ENCODE measurements around the gene IRAK4. TPM values are rescaled to one million over a fixed set of nuclear protein-coding genes. Genes with fewer than 3 reads are reported as not detected.
A peak's percentile ranks its signal among the peaks of the same experiment; 100 is the strongest.

IRAK4 gene
- total RNA-seq, 1 donor from 2014 or later = 7.5 TPM

DNA sequence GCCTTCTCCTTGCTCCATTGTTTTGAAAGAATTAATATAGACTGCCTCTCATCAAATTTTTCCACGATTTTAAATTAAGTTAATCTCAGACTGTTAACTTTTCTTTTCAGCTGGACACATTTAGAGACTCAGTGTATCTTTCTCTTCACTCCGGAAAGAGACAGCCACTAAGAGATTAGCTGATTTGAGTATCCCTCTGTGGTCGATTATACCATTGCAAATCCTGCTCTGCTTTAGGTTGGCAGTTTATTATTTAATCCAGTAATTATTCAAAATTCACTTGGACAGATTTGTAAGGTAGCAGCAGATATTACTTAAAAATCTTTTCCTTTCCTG, 48.0 kb downstream of the IRAK4 start:
- peaks cover 3% of the 10 kb centered on the region for H3K36me3 Mint-ChIP-seq (ENCODE audit: low read depth)
- TF ChIP-seq, protein P1, sequence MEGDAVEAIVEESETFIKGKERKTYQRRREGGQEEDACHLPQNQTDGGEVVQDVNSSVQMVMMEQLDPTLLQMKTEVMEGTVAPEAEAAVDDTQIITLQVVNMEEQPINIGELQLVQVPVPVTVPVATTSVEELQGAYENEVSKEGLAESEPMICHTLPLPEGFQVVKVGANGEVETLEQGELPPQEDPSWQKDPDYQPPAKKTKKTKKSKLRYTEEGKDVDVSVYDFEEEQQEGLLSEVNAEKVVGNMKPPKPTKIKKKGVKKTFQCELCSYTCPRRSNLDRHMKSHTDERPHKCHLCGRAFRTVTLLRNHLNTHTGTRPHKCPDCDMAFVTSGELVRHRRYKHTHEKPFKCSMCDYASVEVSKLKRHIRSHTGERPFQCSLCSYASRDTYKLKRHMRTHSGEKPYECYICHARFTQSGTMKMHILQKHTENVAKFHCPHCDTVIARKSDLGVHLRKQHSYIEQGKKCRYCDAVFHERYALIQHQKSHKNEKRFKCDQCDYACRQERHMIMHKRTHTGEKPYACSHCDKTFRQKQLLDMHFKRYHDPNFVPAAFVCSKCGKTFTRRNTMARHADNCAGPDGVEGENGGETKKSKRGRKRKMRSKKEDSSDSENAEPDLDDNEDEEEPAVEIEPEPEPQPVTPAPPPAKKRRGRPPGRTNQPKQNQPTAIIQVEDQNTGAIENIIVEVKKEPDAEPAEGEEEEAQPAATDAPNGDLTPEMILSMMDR (IDR thresholded peaks at IDR 0.05) = no peak
- peak overlapping the region; percentile 100 for H3K27ac Mint-ChIP-seq (ENCODE audit: unreplicated experiment)
- peaks cover 26% of the 10 kb centered on the region for H3K4me1 Mint-ChIP-seq (ENCODE audit: low read depth)
- no peak for DNase-seq (ENCODE audit: low spot score)
- H3K27me3 Mint-ChIP-seq (ENCODE audit: low read depth) = no peaks in the 10 kb centered on the region
- H3K9me3 Mint-ChIP-seq (ENCODE audit: low read depth) = no peaks in the 10 kb centered on the region
- peak overlapping the region; percentile 99 for H3K4me3 Mint-ChIP-seq (ENCODE audit: unreplicated experiment)

DNA sequence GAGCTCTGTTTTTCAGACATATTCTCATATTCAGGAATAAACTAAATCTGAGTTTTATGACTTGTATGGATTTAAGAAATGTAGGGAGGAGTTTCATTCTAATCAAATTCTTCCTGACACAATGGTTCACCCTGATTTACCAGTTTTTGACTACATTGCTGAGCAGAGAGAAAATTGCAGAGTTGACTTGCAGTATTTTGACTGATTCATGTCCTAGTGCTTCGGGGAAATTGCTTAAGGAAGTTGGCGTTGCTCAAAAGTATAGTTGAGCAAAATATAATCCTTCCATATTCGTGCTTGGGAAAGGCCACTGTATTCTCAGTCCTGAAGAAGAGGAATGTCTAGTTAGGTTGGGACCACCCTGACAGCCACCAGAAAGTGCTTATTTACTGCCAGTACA, 48.6 kb downstream of the IRAK4 start:
- peaks cover 26% of the 10 kb centered on the region for H3K4me1 Mint-ChIP-seq (ENCODE audit: low read depth)
- TF ChIP-seq, protein P1 (IDR thresholded peaks at IDR 0.05) = no peak
- DNase-seq (ENCODE audit: low spot score) = no peak
- no peaks in the 10 kb centered on the region for H3K27me3 Mint-ChIP-seq (ENCODE audit: low read depth)
- no peak overlapping the region for H3K4me3 Mint-ChIP-seq (ENCODE audit: unreplicated experiment)
- H3K36me3 Mint-ChIP-seq (ENCODE audit: low read depth) = peaks cover 3% of the 10 kb centered on the region
- no peak overlapping the region for H3K27ac Mint-ChIP-seq (ENCODE audit: unreplicated experiment)
- no peaks in the 10 kb centered on the region for H3K9me3 Mint-ChIP-seq (ENCODE audit: low read depth)

DNA sequence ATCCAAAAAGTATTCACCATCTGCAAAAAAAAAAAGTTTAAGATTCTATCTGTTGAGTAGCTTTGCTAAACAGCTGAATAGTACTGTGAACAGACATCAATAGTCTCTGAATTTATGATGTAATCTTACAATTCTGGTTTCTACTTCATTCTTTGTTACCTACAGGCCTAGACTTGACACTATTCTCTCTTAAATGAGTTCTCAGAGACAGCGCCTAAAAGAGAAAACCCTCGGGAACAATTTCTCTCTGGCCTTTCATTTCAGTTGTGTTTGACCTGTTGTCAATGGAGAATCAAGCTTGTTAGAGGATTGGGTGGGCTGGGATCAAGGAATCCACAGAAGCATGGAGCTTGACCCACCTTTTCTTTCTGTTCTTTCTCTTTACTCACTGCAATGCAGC, 53.3 kb downstream of the IRAK4 start:
- peaks cover 2% of the 10 kb centered on the region for H3K4me1 Mint-ChIP-seq (ENCODE audit: low read depth)
- H3K4me3 Mint-ChIP-seq (ENCODE audit: unreplicated experiment) = no peak overlapping the region
- DNase-seq (ENCODE audit: low spot score) = no peak
- no peak overlapping the region for H3K27ac Mint-ChIP-seq (ENCODE audit: unreplicated experiment)
- H3K27me3 Mint-ChIP-seq (ENCODE audit: low read depth) = no peaks in the 10 kb centered on the region
- no peaks in the 10 kb centered on the region for H3K9me3 Mint-ChIP-seq (ENCODE audit: low read depth)
- TF ChIP-seq, protein P1 (IDR thresholded peaks at IDR 0.05) = no peak
- H3K36me3 Mint-ChIP-seq (ENCODE audit: low read depth) = no peaks in the 10 kb centered on the region

DNA sequence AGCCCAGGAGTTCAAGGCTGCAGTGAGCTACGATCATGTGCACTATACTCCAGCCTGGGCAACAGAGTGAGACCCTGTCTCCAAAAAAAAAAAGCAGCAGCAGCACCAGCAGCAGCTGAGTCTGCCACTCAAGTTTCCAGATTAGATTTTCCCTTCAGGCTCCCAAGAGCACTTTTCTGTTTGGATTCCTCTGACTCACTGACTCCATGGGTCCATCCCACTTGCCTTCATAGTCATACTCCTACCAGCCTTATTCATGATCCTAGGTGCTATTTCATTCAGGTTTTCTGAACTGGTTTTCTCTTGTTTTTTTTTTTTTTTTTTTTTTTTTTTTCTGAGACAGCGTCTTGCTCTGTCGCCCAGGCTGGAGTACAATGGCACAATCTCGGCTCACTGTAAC, 54.2 kb downstream of the IRAK4 start:
- no peak for DNase-seq (ENCODE audit: low spot score)
- no peaks in the 10 kb centered on the region for H3K36me3 Mint-ChIP-seq (ENCODE audit: low read depth)
- H3K4me3 Mint-ChIP-seq (ENCODE audit: unreplicated experiment) = no peak overlapping the region
- TF ChIP-seq, protein P1 (IDR thresholded peaks at IDR 0.05) = no peak
- no peaks in the 10 kb centered on the region for H3K9me3 Mint-ChIP-seq (ENCODE audit: low read depth)
- H3K27me3 Mint-ChIP-seq (ENCODE audit: low read depth) = no peaks in the 10 kb centered on the region
- H3K27ac Mint-ChIP-seq (ENCODE audit: unreplicated experiment) = no peak overlapping the region
- no peaks in the 10 kb centered on the region for H3K4me1 Mint-ChIP-seq (ENCODE audit: low read depth)

DNA sequence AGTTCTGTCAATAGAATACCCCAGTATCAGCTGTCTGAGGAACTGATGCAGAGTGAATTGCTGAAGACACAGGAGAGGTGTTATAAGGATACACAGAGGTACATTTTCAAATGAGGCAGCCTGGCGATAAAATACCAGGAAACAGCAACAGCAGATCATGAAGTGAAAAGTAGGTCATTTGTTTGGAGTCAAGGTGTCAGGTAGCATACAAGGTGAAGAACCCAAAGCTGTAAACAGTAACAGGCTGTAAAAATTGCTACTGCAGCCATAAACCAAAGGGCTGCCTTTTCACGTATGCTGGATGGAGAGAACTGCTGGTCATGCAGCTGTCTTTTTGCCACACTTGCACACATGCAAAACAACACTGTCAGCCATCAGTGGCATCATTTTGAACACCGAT, 56.7 kb downstream of the IRAK4 start:
- no peak overlapping the region for H3K4me3 Mint-ChIP-seq (ENCODE audit: unreplicated experiment)
- H3K9me3 Mint-ChIP-seq (ENCODE audit: low read depth) = no peaks in the 10 kb centered on the region
- no peak for DNase-seq (ENCODE audit: low spot score)
- TF ChIP-seq, protein P1 (IDR thresholded peaks at IDR 0.05) = no peak
- H3K27ac Mint-ChIP-seq (ENCODE audit: unreplicated experiment) = no peak overlapping the region
- no peaks in the 10 kb centered on the region for H3K27me3 Mint-ChIP-seq (ENCODE audit: low read depth)
- no peaks in the 10 kb centered on the region for H3K4me1 Mint-ChIP-seq (ENCODE audit: low read depth)
- H3K36me3 Mint-ChIP-seq (ENCODE audit: low read depth) = no peaks in the 10 kb centered on the region

All from chondrocyte (in vitro differentiated cells).